Activated naive CD8-positive, alpha-beta T cell treated with anti-CD3 and anti-CD28 coated beads for 36 hours (primary cell): Measurements from ENCODE around the gene FUNDC1. TPM values are rescaled to one million over a fixed set of nuclear protein-coding genes. Genes with fewer than 3 reads are reported as not detected.

ENCODE experiments used
- DNase-seq: peaks from one replicate; pipeline ENCODE4 v3.0.0; 2021
- H3K27ac Mint-ChIP-seq: one replicate; pipeline ENCODE4 v1.8.0; 2022; ENCODE audit warnings: mild to moderate bottlenecking, moderate library complexity, mixed read lengths
- H3K27me3 Mint-ChIP-seq: one replicate; pipeline ENCODE4 v1.8.0; 2022; ENCODE audit warnings: mild to moderate bottlenecking, mixed read lengths
- H3K36me3 Mint-ChIP-seq: one replicate; pipeline ENCODE4 v1.8.0; 2021; ENCODE audit warnings: mild to moderate bottlenecking, mixed read lengths
- H3K4me1 Mint-ChIP-seq: one replicate; pipeline ENCODE4 v1.8.0; 2021; ENCODE audit warnings: mixed read lengths
- H3K4me3 Mint-ChIP-seq: one replicate; pipeline ENCODE4 v1.8.0; 2022; ENCODE audit warnings: mild to moderate bottlenecking, moderate library complexity, mixed read lengths
- H3K9me3 Mint-ChIP-seq: one replicate; pipeline ENCODE4 v1.8.0; 2022; ENCODE audit warnings: mixed read lengths
- total RNA-seq, 2 experiments: library from RNA; stranded (reverse); gene quantifications; one replicate each; pipeline ENCODE4 v1.2.3, GENCODE V29; 2021

Gene FUNDC1
- total RNA-seq, 2 experiments from 2014 or later = 14.8 to 15.3 TPM

- peaks cover 1% of the 10 kb centered on the region for H3K36me3 Mint-ChIP-seq
- H3K27ac Mint-ChIP-seq = no peak overlapping the region
- no peaks in the 10 kb centered on the region for H3K9me3 Mint-ChIP-seq
- H3K27me3 Mint-ChIP-seq = no peaks in the 10 kb centered on the region
- H3K4me1 Mint-ChIP-seq = peaks cover 4% of the 10 kb centered on the region
- H3K4me3 Mint-ChIP-seq = no peak overlapping the region
- no peak for DNase-seq
Measured at GRCh38 chrX:44503560-44503959, 39.1 kb downstream of the FUNDC1 start.

- Mint-ChIP-seq H3K9me3 (no peaks in the 10 kb centered on the region), H3K27ac (no peak overlapping the region), H3K4me1 (no peaks in the 10 kb centered on the region), H3K36me3 (no peaks in the 10 kb centered on the region), H3K4me3 (no peak overlapping the region), H3K27me3 (no peaks in the 10 kb centered on the region)
- no peak for DNase-seq
Measured at GRCh38 chrX:44495091-44495490, 47.6 kb downstream of the FUNDC1 start.

GRCh38 chrX:44494357-44494756, 48.3 kb downstream of the FUNDC1 start:
- no peaks in the 10 kb centered on the region for H3K4me1 Mint-ChIP-seq
- no peak for DNase-seq
- no peaks in the 10 kb centered on the region for H3K27me3 Mint-ChIP-seq
- H3K4me3 Mint-ChIP-seq = no peak overlapping the region
- H3K9me3 Mint-ChIP-seq = no peaks in the 10 kb centered on the region
- no peaks in the 10 kb centered on the region for H3K36me3 Mint-ChIP-seq
- no peak overlapping the region for H3K27ac Mint-ChIP-seq

GRCh38 chrX:44489515-44489914, 53.1 kb downstream of the FUNDC1 start:
- Mint-ChIP-seq H3K27ac (no peak overlapping the region), H3K27me3 (no peaks in the 10 kb centered on the region), H3K9me3 (no peaks in the 10 kb centered on the region), H3K36me3 (no peaks in the 10 kb centered on the region), H3K4me1 (no peaks in the 10 kb centered on the region), H3K4me3 (no peak overlapping the region)
- DNase-seq = no peak

- no peak overlapping the region for H3K4me3 Mint-ChIP-seq
- H3K36me3 Mint-ChIP-seq = no peaks in the 10 kb centered on the region
- H3K27ac Mint-ChIP-seq = no peak overlapping the region
- no peaks in the 10 kb centered on the region for H3K27me3 Mint-ChIP-seq
- no peak for DNase-seq
- no peaks in the 10 kb centered on the region for H3K9me3 Mint-ChIP-seq
- H3K4me1 Mint-ChIP-seq = no peaks in the 10 kb centered on the region
Measured at GRCh38 chrX:44484607-44485146, 58.0 kb downstream of the FUNDC1 start.

GRCh38 chrX:44483965-44484606, 58.6 kb downstream of the FUNDC1 start:
- H3K36me3 Mint-ChIP-seq = no peaks in the 10 kb centered on the region
- H3K9me3 Mint-ChIP-seq = no peaks in the 10 kb centered on the region
- no peaks in the 10 kb centered on the region for H3K27me3 Mint-ChIP-seq
- no peak overlapping the region for H3K27ac Mint-ChIP-seq
- no peaks in the 10 kb centered on the region for H3K4me1 Mint-ChIP-seq
- H3K4me3 Mint-ChIP-seq = no peak overlapping the region
- DNase-seq = no peak

GRCh38 chrX:44482575-44482974, 60.1 kb downstream of the FUNDC1 start:
- DNase-seq = no peak
- Mint-ChIP-seq H3K4me3 (no peak overlapping the region), H3K36me3 (no peaks in the 10 kb centered on the region), H3K4me1 (no peaks in the 10 kb centered on the region), H3K27me3 (no peaks in the 10 kb centered on the region), H3K9me3 (no peaks in the 10 kb centered on the region), H3K27ac (no peak overlapping the region)

GRCh38 chrX:44480591-44480990, 62.1 kb downstream of the FUNDC1 start:
- no peak overlapping the region for H3K4me3 Mint-ChIP-seq
- H3K27me3 Mint-ChIP-seq = no peaks in the 10 kb centered on the region
- H3K36me3 Mint-ChIP-seq = no peaks in the 10 kb centered on the region
- no peaks in the 10 kb centered on the region for H3K9me3 Mint-ChIP-seq
- DNase-seq = no peak
- no peaks in the 10 kb centered on the region for H3K4me1 Mint-ChIP-seq
- H3K27ac Mint-ChIP-seq = no peak overlapping the region

- DNase-seq = no peak
- Mint-ChIP-seq H3K36me3 (no peaks in the 10 kb centered on the region), H3K4me3 (no peak overlapping the region), H3K9me3 (no peaks in the 10 kb centered on the region), H3K4me1 (no peaks in the 10 kb centered on the region), H3K27ac (no peak overlapping the region), H3K27me3 (no peaks in the 10 kb centered on the region)
Measured at GRCh38 chrX:44474410-44474809, 68.2 kb downstream of the FUNDC1 start.

Other genes starting within 250 kb of the FUNDC1 start
- gene EFHC2, start 199.2 kb downstream of the FUNDC1 start, total RNA-seq = under 1 TPM; 0.25 to 0.34 TPM